BJ (cell line): ENCODE results near the gene RECQL5. TPM values are rescaled to one million over a fixed set of nuclear protein-coding genes. Genes with fewer than 3 reads are reported as not detected.
"Not testable (repeated sequence)": the region's sequence is repeated elsewhere in the genome, so short reads cannot be mapped to it uniquely, and the experiment has no call there.

Source experiments
- CTCF ChIA-PET: fragments of 350-600 bp; formaldehyde crosslinking; extraction: SDS; loops from one replicate; lab custom pipeline; 2021; ENCODE audit warnings: antibody characterized with exemption, inconsistent platforms; lab: Yijun Ruan, JAX
- POLR2A ChIA-PET: fragments of 300-600 bp; sonication (Branson Sonifier 250); formaldehyde crosslinking; extraction: SDS; loops from one replicate; lab custom pipeline; 2021; ENCODE audit warnings: antibody characterized with exemption; lab: Charles Lee
- DNase-seq: peaks from one replicate; pipeline ENCODE4 v3.0.0-alpha.2; 2011; ENCODE audit warnings: low read depth
- H3K27me3 ChIP-seq: 2 replicates; pipeline ENCODE4 v1.6.0; 2011; ENCODE audit warnings: low read length; ENCODE audit not compliant: control insufficient read depth, insufficient read depth
- H3K36me3 ChIP-seq: 2 replicates; pipeline ENCODE4 v1.5.1; 2011; ENCODE audit warnings: low read length; ENCODE audit not compliant: control insufficient read depth, insufficient read depth
- H3K4me3 ChIP-seq: 2 replicates; pipeline ENCODE4 v1.5.1; 2011; ENCODE audit warnings: low read depth, mild to moderate bottlenecking, control low read depth, low read length
- CTCF ChIP-seq: IDR thresholded peaks from 2 replicates; pipeline ENCODE4 v1.5.1; 2011; ENCODE audit warnings: low read depth, mild to moderate bottlenecking, control low read depth, inconsistent platforms, low read length, moderate library complexity; ENCODE audit not compliant: insufficient read depth
- polyA plus RNA-seq: library from polyadenylated mRNA; depleted of rRNA; stranded (reverse); fragments of >200 nt; gene quantifications from 2 replicates; pipeline ENCODE4 v1.2.3, GENCODE V29; 2011

RECQL5 gene
- polyA plus RNA-seq, 1 experiment: 14.2 TPM

GRCh38 chr17:75640556-75641119, 26.3 kb downstream of the RECQL5 start:
- H3K27me3 ChIP-seq: no peaks in the 10 kb centered on the region
- H3K36me3 ChIP-seq: peaks cover 3% of the 10 kb centered on the region; the same call in 1 of the 2 replicates
- H3K4me3 ChIP-seq: no peak overlapping the region
- no peak for DNase-seq
- POLR2A ChIA-PET: no interaction called here
- CTCF ChIA-PET: interaction anchor here (7.7 kb wide), 1 partner anchor 7 kb away, joined by 96 read pairs; the partner anchor contains the start of gene SMIM5
- TF ChIP-seq CTCF: no peak

DNA sequence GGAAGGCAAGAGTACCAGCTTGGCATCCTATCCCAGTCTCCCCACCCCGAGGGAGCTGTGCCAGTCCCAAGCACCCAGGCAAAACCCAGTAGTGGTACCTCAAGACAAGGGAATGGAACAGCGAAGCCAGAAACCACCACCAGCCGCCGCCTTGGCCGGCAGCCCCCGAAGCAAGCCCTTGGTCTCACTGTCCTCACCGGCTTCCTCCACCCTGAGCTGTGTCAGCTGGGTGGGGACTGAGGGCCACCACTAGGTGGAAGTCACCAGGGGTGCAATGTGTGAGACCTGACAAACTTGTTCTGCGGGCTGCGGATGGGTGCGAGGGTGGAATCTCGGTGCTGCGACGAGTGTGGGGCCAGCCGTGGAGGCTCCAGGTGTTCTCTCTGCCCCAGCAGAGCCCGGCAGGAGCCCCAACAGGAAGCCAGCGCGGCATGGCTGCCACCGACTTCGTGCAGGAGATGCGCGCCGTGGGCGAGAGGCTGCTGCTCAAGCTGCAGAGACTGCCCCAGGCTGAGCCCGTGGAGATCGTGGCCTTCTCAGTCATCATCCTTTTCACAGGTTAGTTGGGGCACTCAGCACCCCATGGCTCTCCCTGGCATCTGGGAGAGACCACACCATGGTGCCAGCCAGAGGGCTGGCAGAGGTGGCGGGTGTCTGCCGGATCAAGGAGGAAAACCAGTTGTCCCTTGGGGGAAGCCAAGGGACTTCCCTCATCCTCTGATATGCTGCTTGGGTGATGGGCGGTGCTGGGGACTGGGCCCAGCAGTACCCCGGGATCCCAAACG, 27.0 kb downstream of the RECQL5 start:
- no peak for TF ChIP-seq CTCF
- no peaks in the 10 kb centered on the region for H3K27me3 ChIP-seq
- ChIA-PET POLR2A (no interaction called here), CTCF (interaction anchor here (21.7 kb wide), 1 partner anchor 108 kb away, joined by 502 read pairs; no protein-coding TSS in a partner anchor)
- DNase-seq: no peak
- no peak overlapping the region for H3K4me3 ChIP-seq
- peaks cover 3% of the 10 kb centered on the region for H3K36me3 ChIP-seq

DNA sequence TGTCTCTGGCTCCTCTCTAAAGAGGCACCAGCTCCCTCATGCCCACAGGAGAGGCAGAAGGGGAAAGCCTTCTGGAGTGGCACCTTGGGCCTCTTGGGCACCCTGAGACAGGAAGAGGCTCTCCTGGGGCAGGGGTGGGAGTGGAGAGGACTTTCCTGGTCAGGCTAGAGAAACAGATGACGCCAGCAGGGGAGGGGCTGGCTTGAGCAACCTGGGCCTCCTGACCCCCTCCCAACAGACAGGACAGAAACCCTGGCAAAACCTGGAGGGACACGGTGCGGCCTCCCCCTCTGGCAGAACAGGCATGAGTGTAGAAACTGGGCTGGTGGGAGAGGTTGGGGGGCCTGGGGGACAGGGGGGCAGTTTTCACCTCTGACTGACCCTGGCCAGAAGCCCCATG, 27.6 kb downstream of the RECQL5 start:
- DNase-seq: no peak
- Histone ChIP-seq H3K36me3 (peaks cover 3% of the 10 kb centered on the region), H3K4me3 (no peak overlapping the region), H3K27me3 (no peaks in the 10 kb centered on the region)
- ChIA-PET POLR2A (no interaction called here), CTCF (interaction anchor here (21.7 kb wide), 1 partner anchor 109 kb away, joined by 502 read pairs; no protein-coding TSS in a partner anchor)
- no peak for TF ChIP-seq CTCF

- Histone ChIP-seq H3K27me3 (no peaks in the 10 kb centered on the region), H3K4me3 (no peak overlapping the region), H3K36me3 (peaks cover 3% of the 10 kb centered on the region)
- TF ChIP-seq CTCF: no peak
- no peak for DNase-seq
- ChIA-PET POLR2A (no interaction called here), CTCF (interaction anchor here (0.8 to 21.7 kb wide), 2 partner anchors 14 to 109 kb away, joined by 4 to 502 read pairs; no protein-coding TSS in a partner anchor)
Observed at GRCh38 chr17:75638893-75639292, 28.1 kb downstream of the RECQL5 start.

DNA sequence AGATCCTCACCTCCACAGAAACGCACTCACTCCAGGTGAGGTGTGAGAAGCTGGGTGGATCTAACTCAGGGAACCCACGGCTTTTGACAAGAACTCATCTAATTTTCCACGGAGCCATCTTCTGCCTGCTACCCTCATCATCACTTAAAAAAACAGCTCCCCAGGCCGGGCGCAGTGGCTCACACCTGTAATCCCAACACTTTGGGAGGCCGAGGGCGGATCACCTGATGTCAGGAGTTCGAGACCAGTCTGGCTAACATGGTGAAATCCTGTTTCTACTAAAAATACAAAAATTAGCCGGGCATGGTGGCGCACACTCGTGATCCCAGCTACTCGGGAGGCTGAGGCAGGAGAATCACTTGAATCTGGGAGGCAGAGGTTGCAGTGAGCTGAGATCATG, 28.9 kb downstream of the RECQL5 start:
- CTCF ChIA-PET: interaction anchor here (0.8 to 21.7 kb wide), 3 partner anchors 15 to 110 kb away, joined by 3 to 502 read pairs (median 4); no protein-coding TSS in a partner anchor
- not testable (repeated sequence) for H3K4me3 ChIP-seq, DNase-seq, H3K36me3 ChIP-seq, H3K27me3 ChIP-seq
- POLR2A ChIA-PET: interaction anchor here (0.5 kb wide), 1 partner anchor 55 kb away, joined by 3 read pairs; no protein-coding TSS in a partner anchor
